NCI-H2029 treated with DMSO at 0.1 percent for 48 hours (cell line): Measurements from ENCODE around the gene APOO.
"Not testable (repeated sequence)": the region's sequence is repeated elsewhere in the genome, so short reads cannot be mapped to it uniquely, and the experiment has no call there.

ENCODE experiments used
- DNase-seq: peaks from one replicate; lab custom pipeline; 2025; lab: John Stamatoyannopoulos, UW

Gene APOO

GRCh38 chrX:23859238-23859637, 48.5 kb downstream of the APOO start:
- not testable (repeated sequence) for DNase-seq

GRCh38 chrX:23857935-23858334, 49.8 kb downstream of the APOO start:
- no peak for DNase-seq

GRCh38 chrX:23857363-23857762, 50.4 kb downstream of the APOO start:
- no peak for DNase-seq

- no peak for DNase-seq
Measured at GRCh38 chrX:23855569-23855968, 52.2 kb downstream of the APOO start.

GRCh38 chrX:23854945-23855344, 52.8 kb downstream of the APOO start:
- DNase-seq = no peak

- no peak for DNase-seq
Measured at GRCh38 chrX:23854122-23854521, 53.6 kb downstream of the APOO start.

GRCh38 chrX:23851544-23851943, 56.2 kb downstream of the APOO start:
- DNase-seq = no peak

- DNase-seq = no peak
Measured at GRCh38 chrX:23849241-23849640, 58.5 kb downstream of the APOO start.

GRCh38 chrX:23845351-23845817, 62.4 kb downstream of the APOO start:
- no peak for DNase-seq

GRCh38 chrX:23844502-23845138, 63.1 kb downstream of the APOO start:
- DNase-seq = no peak

- DNase-seq = no peak
Measured at GRCh38 chrX:23841847-23842522, 65.8 kb downstream of the APOO start.

GRCh38 chrX:23840674-23841073, 67.1 kb downstream of the APOO start:
- DNase-seq = no peak

- DNase-seq = no peak
Measured at GRCh38 chrX:23838953-23839352, 68.8 kb downstream of the APOO start.

GRCh38 chrX:23832721-23833120, 75.0 kb downstream of the APOO start:
- DNase-seq = no peak

- no peak for DNase-seq
Measured at GRCh38 chrX:23828881-23829280, 78.9 kb downstream of the APOO start.

GRCh38 chrX:23826653-23827052, 81.1 kb downstream of the APOO start:
- no peak for DNase-seq

- no peak for DNase-seq
Measured at GRCh38 chrX:23826216-23826615, 81.5 kb downstream of the APOO start.

- no peak for DNase-seq
Measured at GRCh38 chrX:23825675-23826074, 82.1 kb downstream of the APOO start.

- DNase-seq = no peak
Measured at GRCh38 chrX:23822841-23823240, 84.9 kb downstream of the APOO start.

GRCh38 chrX:23822397-23822796, 85.3 kb downstream of the APOO start:
- peak; percentile 54 for DNase-seq

GRCh38 chrX:23821847-23822246, 85.9 kb downstream of the APOO start:
- no peak for DNase-seq

- DNase-seq = no peak
Measured at GRCh38 chrX:23820235-23820782, 87.4 kb downstream of the APOO start.
